OCI-LY3 (cell line): ENCODE data around the gene LMX1B.

Experiments used
- H2AFZ ChIP-seq: fragments of 200-600, 300-600 bp; shearing (Covaris generic); 2 replicates; pipeline ENCODE4 v1.6.0; 2014; ENCODE audit warnings: antibody characterized with exemption, low read depth, low read length
- H3K27ac ChIP-seq: fragments of 200-600, 300-600 bp; sonication (generic); 2 replicates; pipeline ENCODE4 v1.5.1; 2014; ENCODE audit warnings: mild to moderate bottlenecking, low read length, moderate library complexity, mixed read lengths
- H3K27me3 ChIP-seq: fragments of 200-600, 300-600 bp; sonication (generic); 2 replicates; pipeline ENCODE4 v1.6.1; 2014; ENCODE audit warnings: low read depth, low read length, mixed read lengths
- H3K36me3 ChIP-seq: fragments of 200-600, 300-600 bp; sonication (generic); replicated peaks from 2 replicates; pipeline ENCODE3; 2014; ENCODE audit warnings: low read depth, low read length, mixed read lengths
- H3K4me1 ChIP-seq: fragments of 300-600, 200-600 bp; sonication (generic); 2 replicates; pipeline ENCODE4 v1.6.1; 2014; ENCODE audit warnings: low read length, mixed read lengths
- H3K4me2 ChIP-seq: fragments of 200-600, 300-600 bp; sonication (generic); 2 replicates; pipeline ENCODE4 v1.6.1; 2014; ENCODE audit warnings: low read length, mixed read lengths
- H3K4me3 ChIP-seq: fragments of 300-600, 200-600 bp; sonication (generic); 2 replicates; pipeline ENCODE4 v1.5.1; 2014; ENCODE audit warnings: antibody characterized with exemption, mild to moderate bottlenecking, low read length, moderate library complexity
- H3K79me2 ChIP-seq: fragments of 300-600, 200-600 bp; shearing (Covaris generic); 2 replicates; pipeline ENCODE4 v1.6.1; 2014; ENCODE audit warnings: mild to moderate bottlenecking, low read length, mixed read lengths
- H3K9ac ChIP-seq: fragments of 300-600, 200-600 bp; shearing (Covaris generic); 2 replicates; pipeline ENCODE4 v1.6.0; 2014; ENCODE audit warnings: mild to moderate bottlenecking, low read length, moderate library complexity
- H3K9me3 ChIP-seq: fragments of 200-600, 300-600 bp; shearing (Covaris generic); 2 replicates; pipeline ENCODE4 v1.6.1; 2014; ENCODE audit warnings: low read length, mixed read lengths; ENCODE audit not compliant: insufficient read depth
- H4K20me1 ChIP-seq: fragments of 200-600, 300-600 bp; sonication (generic); 2 replicates; pipeline ENCODE4 v1.6.1; 2016; ENCODE audit warnings: low read length, mixed read lengths; ENCODE audit not compliant: insufficient read depth
- EZH2phosphoT487 ChIP-seq: fragments of 200-600 bp; shearing (Covaris generic); IDR thresholded peaks from 2 replicates; pipeline ENCODE4 v1.6.1; 2018; ENCODE audit warnings: antibody characterized with exemption, mixed run types, low read depth
- TF ChIP-seq, protein P1 (sequence below): fragments of 200-600, 300-600 bp; sonication (generic); IDR thresholded peaks from 2 replicates; pipeline ENCODE4 v1.5.1; 2014; ENCODE audit warnings: antibody characterized with exemption, low read length, low read depth

Gene LMX1B

DNA sequence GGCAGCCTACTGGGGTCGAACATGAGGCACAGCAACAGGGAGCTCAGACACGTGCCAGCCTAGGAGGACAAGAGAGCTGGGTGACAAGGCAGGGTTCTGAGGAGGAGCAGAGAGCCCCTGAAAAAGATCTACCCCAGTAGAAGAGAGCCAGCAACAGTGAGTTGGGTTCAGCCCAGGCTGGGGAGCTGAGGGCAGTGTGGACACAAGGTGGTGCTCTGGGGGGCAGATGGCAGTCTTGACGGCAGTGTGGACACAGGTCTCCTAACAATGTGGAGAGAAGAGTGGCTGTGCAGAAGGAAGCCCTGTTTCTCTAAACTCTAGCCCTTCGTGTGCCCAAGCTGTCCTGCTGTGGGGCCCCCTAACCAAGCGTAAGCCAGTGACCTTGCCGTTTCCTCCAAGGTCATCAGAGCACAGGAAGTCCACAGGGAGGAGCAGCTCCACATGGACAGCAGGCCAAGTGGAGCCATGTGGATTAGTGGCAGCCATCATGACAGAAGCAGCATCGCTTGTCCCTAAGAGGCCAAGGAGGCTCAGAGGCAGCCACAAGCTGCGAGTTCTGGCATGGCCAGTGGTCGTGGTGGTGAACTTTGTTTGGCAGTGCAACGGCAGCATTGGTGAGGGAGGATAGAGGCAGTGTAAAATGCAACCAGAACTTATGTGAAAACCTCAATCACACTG, 25.1 kb upstream of the LMX1B start:
- Histone ChIP-seq H2AFZ (no peak overlapping the region), H3K27me3 (peaks cover 18% of the 10 kb centered on the region; the same call in 1 of the 2 replicates), H3K4me1 (no peaks in the 10 kb centered on the region), H3K9ac (no peak overlapping the region), H3K79me2 (no peaks in the 10 kb centered on the region), H3K4me2 (no peak overlapping the region), H3K36me3 (no peaks in the 10 kb centered on the region), H3K27ac (no peak overlapping the region), H4K20me1 (no peaks in the 10 kb centered on the region), H3K4me3 (no peak overlapping the region), H3K9me3 (no peaks in the 10 kb centered on the region)
- no peak for TF ChIP-seq EZH2phosphoT487
- TF ChIP-seq, protein P1, sequence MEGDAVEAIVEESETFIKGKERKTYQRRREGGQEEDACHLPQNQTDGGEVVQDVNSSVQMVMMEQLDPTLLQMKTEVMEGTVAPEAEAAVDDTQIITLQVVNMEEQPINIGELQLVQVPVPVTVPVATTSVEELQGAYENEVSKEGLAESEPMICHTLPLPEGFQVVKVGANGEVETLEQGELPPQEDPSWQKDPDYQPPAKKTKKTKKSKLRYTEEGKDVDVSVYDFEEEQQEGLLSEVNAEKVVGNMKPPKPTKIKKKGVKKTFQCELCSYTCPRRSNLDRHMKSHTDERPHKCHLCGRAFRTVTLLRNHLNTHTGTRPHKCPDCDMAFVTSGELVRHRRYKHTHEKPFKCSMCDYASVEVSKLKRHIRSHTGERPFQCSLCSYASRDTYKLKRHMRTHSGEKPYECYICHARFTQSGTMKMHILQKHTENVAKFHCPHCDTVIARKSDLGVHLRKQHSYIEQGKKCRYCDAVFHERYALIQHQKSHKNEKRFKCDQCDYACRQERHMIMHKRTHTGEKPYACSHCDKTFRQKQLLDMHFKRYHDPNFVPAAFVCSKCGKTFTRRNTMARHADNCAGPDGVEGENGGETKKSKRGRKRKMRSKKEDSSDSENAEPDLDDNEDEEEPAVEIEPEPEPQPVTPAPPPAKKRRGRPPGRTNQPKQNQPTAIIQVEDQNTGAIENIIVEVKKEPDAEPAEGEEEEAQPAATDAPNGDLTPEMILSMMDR: no peak

DNA sequence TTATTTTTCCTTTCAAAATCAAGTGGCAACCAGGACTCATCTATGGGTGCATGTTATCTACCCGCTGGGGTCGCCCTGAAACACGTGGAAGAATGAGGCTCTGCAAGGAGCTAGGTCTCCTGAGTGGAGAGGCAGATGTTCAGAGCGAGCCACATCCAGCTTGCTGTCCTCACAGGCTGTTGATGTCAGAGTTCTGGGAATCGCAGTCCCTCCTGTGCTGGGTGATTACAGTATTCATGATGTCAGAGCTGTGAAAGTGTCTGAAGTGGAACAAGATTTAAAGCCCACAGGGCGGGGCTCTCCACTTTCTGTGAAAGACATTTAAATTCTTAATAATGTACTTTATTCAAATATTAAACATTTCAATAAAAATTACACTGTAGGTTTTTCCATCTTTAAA, 24.4 kb upstream of the LMX1B start:
- no peak overlapping the region for H3K4me2 ChIP-seq
- no peaks in the 10 kb centered on the region for H3K9me3 ChIP-seq
- H2AFZ ChIP-seq: no peak overlapping the region
- TF ChIP-seq EZH2phosphoT487: no peak
- TF ChIP-seq, protein P1: no peak
- H3K79me2 ChIP-seq: no peaks in the 10 kb centered on the region
- H3K36me3 ChIP-seq: no peaks in the 10 kb centered on the region
- H3K27me3 ChIP-seq: peaks cover 21% of the 10 kb centered on the region; the same call in 1 of the 2 replicates
- H3K4me3 ChIP-seq: no peak overlapping the region
- no peaks in the 10 kb centered on the region for H4K20me1 ChIP-seq
- no peaks in the 10 kb centered on the region for H3K4me1 ChIP-seq
- H3K9ac ChIP-seq: no peak overlapping the region
- H3K27ac ChIP-seq: no peak overlapping the region

DNA sequence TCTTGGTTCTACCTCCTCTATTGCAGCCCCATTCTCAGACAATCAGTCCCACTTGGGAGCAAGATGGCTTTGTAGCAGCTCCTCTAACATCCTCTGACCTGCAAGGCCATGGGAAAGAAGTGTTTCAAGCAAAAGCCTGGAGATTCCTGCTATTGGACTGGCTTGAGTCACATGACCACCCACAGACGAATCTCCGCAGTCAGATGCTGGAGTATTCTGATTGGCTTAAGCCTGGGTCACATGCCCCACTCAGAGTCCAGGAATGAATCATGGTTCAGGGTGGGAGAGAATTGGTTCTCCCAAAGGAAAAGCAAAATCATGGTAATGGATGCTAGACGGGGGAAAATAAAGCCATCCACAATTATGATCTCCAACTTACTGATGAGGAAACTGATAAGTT, 22.6 kb upstream of the LMX1B start:
- no peaks in the 10 kb centered on the region for H4K20me1 ChIP-seq
- no peak overlapping the region for H2AFZ ChIP-seq
- H3K9ac ChIP-seq: no peak overlapping the region
- H3K4me3 ChIP-seq: no peak overlapping the region
- no peaks in the 10 kb centered on the region for H3K36me3 ChIP-seq
- peaks cover 30% of the 10 kb centered on the region for H3K27me3 ChIP-seq
- H3K4me1 ChIP-seq: no peaks in the 10 kb centered on the region
- TF ChIP-seq EZH2phosphoT487: no peak
- TF ChIP-seq, protein P1: no peak
- no peaks in the 10 kb centered on the region for H3K79me2 ChIP-seq
- H3K9me3 ChIP-seq: peaks cover 4% of the 10 kb centered on the region; the same call in 1 of the 2 replicates
- H3K4me2 ChIP-seq: no peak overlapping the region
- no peak overlapping the region for H3K27ac ChIP-seq

DNA sequence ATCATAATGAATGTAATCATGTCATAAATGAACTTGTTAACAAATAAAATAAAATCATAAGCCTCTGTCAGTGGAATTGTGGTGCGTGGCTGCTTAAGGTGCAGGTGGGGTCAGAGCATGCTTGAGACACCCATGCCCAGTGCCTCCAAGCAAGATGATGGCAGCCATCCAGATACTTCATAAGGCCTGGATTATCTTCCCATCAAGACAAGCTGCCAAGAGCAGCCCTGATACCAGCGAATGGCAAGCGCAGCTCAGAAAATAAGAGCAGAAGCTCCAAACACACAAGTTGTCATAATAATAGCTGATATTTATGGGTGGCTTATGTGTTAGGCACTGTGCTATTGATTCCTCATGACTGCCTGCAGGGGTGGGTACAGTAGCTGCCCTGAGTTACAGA, 21.8 kb upstream of the LMX1B start:
- H3K9me3 ChIP-seq: peaks cover 4% of the 10 kb centered on the region; the same call in 1 of the 2 replicates
- no peaks in the 10 kb centered on the region for H3K4me1 ChIP-seq
- peaks cover 36% of the 10 kb centered on the region for H3K27me3 ChIP-seq
- H3K79me2 ChIP-seq: no peaks in the 10 kb centered on the region
- H3K9ac ChIP-seq: no peak overlapping the region
- H4K20me1 ChIP-seq: no peaks in the 10 kb centered on the region
- no peak overlapping the region for H3K27ac ChIP-seq
- no peak overlapping the region for H2AFZ ChIP-seq
- TF ChIP-seq, protein P1: no peak
- no peak for TF ChIP-seq EZH2phosphoT487
- H3K4me3 ChIP-seq: no peak overlapping the region
- no peak overlapping the region for H3K4me2 ChIP-seq
- no peaks in the 10 kb centered on the region for H3K36me3 ChIP-seq
